ENCODE measurements around the gene PCDHGA1.
"Not testable (repeated sequence)": the region's sequence is repeated elsewhere in the genome, so short reads cannot be mapped to it uniquely, and the experiment has no call there.

The PCDHGA1 gene

DNA sequence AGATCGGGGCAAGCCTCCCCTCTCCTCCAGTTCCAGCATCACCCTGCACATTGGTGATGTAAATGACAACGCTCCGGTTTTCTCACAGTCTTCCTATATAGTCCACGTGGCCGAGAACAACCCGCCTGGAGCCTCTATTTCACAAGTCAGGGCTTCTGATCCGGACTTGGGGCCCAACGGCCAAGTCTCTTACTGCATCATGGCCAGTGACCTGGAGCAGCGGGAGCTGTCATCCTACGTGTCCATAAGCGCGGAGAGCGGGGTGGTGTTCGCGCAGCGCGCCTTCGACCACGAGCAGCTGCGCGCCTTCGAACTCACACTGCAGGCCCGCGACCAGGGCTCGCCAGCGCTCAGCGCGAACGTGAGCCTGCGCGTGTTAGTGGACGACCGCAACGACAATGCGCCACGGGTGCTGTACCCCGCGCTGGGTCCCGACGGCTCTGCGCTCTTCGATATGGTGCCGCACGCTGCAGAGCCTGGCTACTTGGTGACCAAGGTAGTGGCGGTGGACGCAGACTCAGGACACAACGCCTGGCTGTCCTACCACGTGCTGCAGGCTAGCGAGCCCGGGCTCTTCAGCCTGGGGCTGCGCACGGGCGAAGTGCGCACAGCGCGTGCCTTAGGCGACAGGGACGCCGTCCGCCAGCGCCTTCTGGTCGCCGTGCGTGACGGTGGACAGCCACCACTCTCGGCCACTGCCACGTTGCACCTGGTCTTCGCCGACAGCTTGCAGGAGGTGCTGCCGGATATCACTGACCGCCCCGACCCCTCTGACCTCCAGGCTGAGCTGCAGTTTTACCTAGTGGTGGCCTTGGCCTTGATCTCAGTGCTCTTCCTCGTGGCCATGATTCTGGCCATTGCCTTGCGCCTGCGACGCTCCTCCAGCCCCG is 59.1 kb downstream of the PCDHGA1 start:
- TF ChIP-seq, protein P1, sequence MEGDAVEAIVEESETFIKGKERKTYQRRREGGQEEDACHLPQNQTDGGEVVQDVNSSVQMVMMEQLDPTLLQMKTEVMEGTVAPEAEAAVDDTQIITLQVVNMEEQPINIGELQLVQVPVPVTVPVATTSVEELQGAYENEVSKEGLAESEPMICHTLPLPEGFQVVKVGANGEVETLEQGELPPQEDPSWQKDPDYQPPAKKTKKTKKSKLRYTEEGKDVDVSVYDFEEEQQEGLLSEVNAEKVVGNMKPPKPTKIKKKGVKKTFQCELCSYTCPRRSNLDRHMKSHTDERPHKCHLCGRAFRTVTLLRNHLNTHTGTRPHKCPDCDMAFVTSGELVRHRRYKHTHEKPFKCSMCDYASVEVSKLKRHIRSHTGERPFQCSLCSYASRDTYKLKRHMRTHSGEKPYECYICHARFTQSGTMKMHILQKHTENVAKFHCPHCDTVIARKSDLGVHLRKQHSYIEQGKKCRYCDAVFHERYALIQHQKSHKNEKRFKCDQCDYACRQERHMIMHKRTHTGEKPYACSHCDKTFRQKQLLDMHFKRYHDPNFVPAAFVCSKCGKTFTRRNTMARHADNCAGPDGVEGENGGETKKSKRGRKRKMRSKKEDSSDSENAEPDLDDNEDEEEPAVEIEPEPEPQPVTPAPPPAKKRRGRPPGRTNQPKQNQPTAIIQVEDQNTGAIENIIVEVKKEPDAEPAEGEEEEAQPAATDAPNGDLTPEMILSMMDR (conservative IDR thresholded peaks at IDR 0.05): no peak
- H3K27ac ChIP-seq: no peak overlapping the region

DNA sequence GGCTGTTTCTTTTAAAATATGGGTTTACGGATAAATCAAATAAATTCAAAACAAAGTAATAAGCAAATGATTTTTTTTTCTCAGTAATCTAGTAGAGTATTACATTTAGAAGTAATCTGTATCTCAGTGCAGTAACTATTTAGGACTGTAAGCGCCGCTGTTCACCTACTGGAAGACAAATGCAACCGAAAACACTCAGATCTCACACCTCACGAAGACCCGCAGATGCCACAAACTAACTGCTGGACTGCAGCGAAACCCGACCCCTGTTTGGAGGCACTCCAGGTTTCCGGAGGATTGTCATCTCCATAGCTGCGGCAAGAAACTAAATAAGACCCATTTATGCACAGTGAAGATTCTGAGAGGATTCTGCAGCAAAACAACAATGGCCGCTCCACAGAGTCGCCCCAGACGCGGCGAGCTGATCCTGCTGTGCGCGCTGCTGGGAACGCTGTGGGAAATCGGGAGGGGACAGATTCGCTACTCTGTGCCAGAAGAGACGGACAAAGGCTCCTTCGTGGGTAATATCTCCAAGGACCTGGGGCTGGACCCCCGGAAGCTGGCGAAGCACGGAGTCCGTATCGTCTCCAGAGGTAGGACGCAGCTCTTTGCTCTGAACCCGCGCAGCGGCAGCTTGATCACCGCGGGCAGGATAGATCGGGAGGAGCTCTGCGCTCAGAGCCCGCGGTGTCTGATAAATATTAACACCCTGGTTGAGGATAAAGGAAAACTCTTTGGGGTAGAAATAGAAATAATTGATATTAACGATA is 62.3 kb downstream of the PCDHGA1 start, which contains the start of gene PCDHGA8:
PCDHGA8 (plus strand) TSS at position 205 of the 770 bp plus-strand sequence; CDS start at position 386, 181 bp downstream.
- no peak within 1 kb of the TSS for H3K27ac ChIP-seq
- TF ChIP-seq, protein P1 (conservative IDR thresholded peaks at IDR 0.05): no peak

DNA sequence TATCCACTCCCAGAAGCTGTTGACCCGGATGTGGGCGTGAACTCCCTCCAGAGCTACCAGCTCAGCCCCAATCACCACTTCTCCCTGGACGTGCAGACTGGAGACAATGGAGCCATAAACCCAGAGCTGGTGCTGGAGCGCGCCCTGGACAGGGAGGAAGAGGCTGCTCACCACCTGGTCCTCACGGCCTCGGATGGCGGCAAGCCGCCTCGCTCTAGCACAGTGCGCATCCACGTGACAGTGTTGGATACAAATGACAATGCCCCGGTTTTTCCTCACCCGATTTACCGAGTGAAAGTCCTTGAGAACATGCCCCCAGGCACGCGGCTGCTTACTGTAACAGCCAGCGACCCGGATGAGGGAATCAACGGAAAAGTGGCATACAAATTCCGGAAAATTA is 63.0 kb downstream of the PCDHGA1 start:
- H3K27ac ChIP-seq: no peak overlapping the region
- TF ChIP-seq, protein P1 (conservative IDR thresholded peaks at IDR 0.05): no peak

DNA sequence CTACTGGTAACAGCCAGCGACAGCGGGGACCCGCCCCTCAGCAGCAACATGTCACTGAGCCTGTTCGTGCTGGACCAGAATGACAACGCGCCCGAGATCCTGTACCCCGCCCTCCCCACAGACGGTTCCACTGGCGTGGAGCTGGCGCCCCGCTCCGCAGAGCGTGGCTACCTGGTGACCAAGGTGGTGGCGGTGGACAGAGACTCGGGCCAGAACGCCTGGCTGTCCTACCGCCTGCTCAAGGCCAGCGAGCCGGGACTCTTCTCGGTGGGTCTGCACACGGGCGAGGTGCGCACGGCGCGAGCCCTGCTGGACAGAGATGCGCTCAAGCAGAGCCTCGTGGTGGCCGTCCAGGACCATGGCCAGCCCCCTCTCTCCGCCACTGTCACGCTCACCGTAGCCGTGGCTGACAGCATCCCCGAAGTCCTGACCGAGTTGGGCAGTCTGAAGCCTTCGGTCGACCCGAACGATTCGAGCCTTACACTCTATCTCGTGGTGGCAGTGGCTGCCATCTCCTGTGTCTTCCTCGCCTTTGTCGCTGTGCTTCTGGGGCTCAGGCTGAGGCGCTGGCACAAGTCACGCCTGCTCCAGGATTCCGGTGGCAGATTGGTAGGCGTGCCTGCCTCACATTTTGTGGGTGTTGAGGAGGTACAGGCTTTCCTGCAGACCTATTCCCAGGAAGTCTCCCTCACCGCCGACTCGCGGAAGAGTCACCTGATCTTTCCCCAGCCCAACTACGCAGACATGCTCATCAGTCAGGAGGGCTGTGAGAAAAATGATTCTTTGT is 64.3 kb downstream of the PCDHGA1 start:
- not testable (repeated sequence) for H3K27ac ChIP-seq

DNA sequence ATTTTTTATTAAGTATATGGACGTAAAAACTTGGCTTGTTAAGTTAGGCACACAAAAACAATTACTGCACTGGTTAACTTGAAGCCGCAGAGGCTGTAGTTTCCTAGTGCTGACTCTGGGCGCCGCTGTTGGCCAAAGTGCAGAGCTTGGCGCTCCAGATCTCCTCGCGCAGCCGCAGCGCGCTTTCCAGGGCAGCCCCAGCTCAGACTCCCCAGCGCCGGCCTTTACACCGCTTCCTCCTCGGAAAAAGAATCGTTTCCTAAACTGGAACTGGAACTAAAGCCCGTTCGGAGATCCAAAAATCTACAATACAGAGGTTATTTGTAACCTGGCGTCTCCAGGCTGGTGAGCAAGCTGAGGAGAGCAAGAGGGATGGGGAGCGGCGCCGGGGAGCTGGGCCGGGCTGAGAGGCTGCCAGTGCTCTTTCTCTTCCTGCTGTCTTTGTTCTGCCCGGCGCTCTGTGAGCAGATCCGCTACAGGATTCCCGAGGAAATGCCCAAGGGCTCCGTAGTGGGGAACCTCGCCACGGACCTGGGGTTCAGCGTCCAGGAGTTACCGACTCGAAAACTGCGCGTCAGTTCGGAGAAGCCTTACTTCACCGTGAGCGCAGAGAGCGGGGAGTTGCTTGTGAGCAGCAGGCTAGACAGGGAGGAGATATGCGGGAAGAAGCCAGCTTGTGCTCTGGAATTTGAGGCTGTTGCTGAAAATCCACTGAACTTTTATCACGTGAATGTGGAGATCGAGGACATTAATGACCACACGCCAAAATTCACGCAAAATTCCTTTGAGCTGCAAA is 67.6 kb downstream of the PCDHGA1 start, which contains the start of gene PCDHGB5:
PCDHGB5 (plus strand) TSS at position 192 of the 796 bp plus-strand sequence; CDS start at position 373, 181 bp downstream.
- not testable (repeated sequence) for H3K27ac ChIP-seq

DNA sequence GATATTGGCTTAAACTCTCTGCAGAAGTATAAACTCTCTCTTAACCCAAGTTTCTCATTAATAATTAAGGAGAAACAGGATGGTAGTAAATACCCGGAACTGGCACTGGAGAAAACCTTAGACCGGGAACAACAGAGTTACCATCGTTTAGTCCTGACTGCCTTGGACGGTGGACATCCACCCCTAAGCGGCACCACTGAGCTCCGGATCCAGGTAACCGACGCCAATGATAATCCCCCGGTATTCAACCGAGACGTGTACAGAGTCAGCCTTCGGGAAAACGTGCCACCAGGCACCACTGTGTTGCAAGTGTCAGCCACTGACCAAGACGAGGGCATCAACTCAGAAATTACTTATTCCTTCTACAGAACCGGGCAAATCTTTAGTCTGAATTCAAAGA is 68.3 kb downstream of the PCDHGA1 start:
- TF ChIP-seq, protein P1 (conservative IDR thresholded peaks at IDR 0.05): no peak

DNA sequence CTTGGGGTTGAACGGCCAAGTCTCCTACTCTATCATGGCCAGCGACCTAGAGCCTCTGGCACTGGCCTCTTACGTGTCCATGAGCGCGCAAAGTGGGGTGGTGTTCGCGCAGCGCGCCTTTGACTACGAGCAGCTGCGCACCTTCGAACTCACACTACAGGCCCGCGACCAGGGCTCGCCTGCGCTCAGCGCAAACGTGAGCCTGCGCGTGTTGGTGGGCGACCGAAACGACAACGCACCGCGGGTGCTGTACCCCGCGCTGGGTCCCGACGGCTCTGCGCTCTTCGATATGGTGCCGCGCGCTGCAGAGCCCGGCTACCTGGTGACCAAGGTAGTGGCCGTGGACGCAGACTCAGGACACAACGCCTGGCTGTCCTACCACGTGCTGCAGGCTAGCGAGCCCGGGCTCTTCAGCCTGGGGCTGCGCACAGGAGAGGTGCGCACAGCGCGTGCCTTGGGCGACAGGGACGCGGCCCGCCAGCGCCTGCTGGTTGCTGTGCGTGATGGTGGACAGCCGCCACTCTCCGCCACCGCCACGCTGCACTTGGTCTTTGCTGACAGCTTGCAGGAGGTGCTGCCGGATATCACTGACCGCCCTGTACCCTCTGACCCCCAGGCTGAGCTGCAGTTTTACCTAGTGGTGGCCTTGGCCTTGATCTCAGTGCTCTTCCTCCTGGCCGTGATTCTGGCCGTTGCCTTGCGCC is 69.4 kb downstream of the PCDHGA1 start:
- H3K27ac ChIP-seq: no peak overlapping the region
- TF ChIP-seq, protein P1 (conservative IDR thresholded peaks at IDR 0.05): no peak

More for the DNA sequence above, 68.3 kb downstream of the PCDHGA1 start:
- no peak overlapping the region for H3K27ac ChIP-seq

Measured in VCaP (cell line).